Peyer's patch (tissue), 4 donors: ENCODE data around the gene CACNB2. TPM values are rescaled to one million over a fixed set of nuclear protein-coding genes. Genes with fewer than 3 reads are reported as not detected.

Experiments
- DNase-seq, 3 donors: peaks; one replicate each; pipeline ENCODE4 v3.0.0-alpha.2; 2017 to 2019
- H3K27ac ChIP-seq, 4 donors: fragments of 200-600 bp; sonication (generic); one replicate each; pipeline ENCODE4 v1.5.1; 2016 to 2019
- H3K27me3 ChIP-seq, 2 donors: fragments of 200-600 bp; sonication (generic); one replicate each; pipeline ENCODE4 v1.5.1; 2019
- H3K36me3 ChIP-seq, 3 donors: fragments of 200-600 bp; sonication (generic); one replicate each; pipeline ENCODE4 v1.5.1; 2016 to 2019
- H3K4me1 ChIP-seq, 4 donors: fragments of 200-600 bp; sonication (generic); one replicate each; pipeline ENCODE4 v1.5.1; 2016 to 2019
- H3K4me3 ChIP-seq, 4 donors: fragments of 200-600 bp; sonication (generic); 1 replicate in 3 of 4; 2 replicates in 1 of 4; pipeline ENCODE4 v1.5.1; 2016 to 2019; ENCODE audit warnings: mild to moderate bottlenecking in 1 of 4
- H3K9me3 ChIP-seq, 4 donors: fragments of 200-600 bp; sonication (generic); one replicate each; pipeline ENCODE4 v1.5.1; 2016 to 2019; ENCODE audit warnings: mild to moderate bottlenecking in 1 of 4
- POLR2A ChIP-seq, 2 donors: fragments of 450-650 bp; IDR thresholded peaks; one replicate each; pipeline ENCODE4 v1.5.1; 2017; ENCODE audit warnings: antibody characterized with exemption in 2 of 2, mild to moderate bottlenecking in 2 of 2, moderate library complexity in 2 of 2
- total RNA-seq, 4 donors: library from RNA; depleted of rRNA; stranded (reverse); fragments of >200 nt; gene quantifications; one replicate each; pipeline ENCODE4 v1.1.0, GENCODE V29; 2016
- TF ChIP-seq, protein P1 (sequence below), 6 experiments: fragments of 450-650 bp in 4 of 6; fragments of 200-600 bp in 2 of 6; sonication (generic) in 1 of 6; IDR thresholded peaks; one replicate each; pipeline ENCODE4 v1.5.1; 2017 to 2019; ENCODE audit warnings: antibody characterized with exemption in 6 of 6, mild to moderate bottlenecking in 3 of 6, moderate library complexity in 1 of 6

The CACNB2 gene
- total RNA-seq, 4 donors from 2014 or later: 35.4 to 80.8 (median 48.2) TPM

DNA sequence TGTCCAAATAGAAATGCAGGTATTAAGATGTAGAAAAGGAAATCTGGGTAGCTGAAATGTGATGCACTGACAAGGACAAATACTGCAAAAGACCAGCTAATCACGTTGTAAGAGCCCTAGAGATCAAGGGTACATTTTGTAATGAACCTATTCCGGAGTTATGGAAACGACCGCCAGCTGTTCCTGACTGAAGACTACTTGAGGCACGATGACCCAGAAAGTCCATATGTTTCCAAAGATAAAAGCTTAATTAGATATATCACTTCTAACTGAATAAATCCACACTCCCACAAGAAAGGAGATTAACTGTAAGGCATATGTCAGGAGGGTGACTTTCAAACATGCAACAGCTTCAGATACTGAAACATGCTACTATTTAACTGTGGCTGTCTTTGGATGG lies 257.7 kb downstream of the CACNB2 start:
- Histone ChIP-seq H3K27ac (no peak overlapping the region), H3K9me3 (no peaks in the 10 kb centered on the region), H3K4me3 (no peak overlapping the region), H3K27me3 (no peaks in the 10 kb centered on the region), H3K4me1 (no peaks in the 10 kb centered on the region), H3K36me3 (no peaks in the 10 kb centered on the region)
- TF ChIP-seq, protein P1, sequence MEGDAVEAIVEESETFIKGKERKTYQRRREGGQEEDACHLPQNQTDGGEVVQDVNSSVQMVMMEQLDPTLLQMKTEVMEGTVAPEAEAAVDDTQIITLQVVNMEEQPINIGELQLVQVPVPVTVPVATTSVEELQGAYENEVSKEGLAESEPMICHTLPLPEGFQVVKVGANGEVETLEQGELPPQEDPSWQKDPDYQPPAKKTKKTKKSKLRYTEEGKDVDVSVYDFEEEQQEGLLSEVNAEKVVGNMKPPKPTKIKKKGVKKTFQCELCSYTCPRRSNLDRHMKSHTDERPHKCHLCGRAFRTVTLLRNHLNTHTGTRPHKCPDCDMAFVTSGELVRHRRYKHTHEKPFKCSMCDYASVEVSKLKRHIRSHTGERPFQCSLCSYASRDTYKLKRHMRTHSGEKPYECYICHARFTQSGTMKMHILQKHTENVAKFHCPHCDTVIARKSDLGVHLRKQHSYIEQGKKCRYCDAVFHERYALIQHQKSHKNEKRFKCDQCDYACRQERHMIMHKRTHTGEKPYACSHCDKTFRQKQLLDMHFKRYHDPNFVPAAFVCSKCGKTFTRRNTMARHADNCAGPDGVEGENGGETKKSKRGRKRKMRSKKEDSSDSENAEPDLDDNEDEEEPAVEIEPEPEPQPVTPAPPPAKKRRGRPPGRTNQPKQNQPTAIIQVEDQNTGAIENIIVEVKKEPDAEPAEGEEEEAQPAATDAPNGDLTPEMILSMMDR (IDR thresholded peaks at IDR 0.05): no peak
- no peak for TF ChIP-seq POLR2A (IDR thresholded peaks at IDR 0.05)
- DNase-seq: no peak

DNA sequence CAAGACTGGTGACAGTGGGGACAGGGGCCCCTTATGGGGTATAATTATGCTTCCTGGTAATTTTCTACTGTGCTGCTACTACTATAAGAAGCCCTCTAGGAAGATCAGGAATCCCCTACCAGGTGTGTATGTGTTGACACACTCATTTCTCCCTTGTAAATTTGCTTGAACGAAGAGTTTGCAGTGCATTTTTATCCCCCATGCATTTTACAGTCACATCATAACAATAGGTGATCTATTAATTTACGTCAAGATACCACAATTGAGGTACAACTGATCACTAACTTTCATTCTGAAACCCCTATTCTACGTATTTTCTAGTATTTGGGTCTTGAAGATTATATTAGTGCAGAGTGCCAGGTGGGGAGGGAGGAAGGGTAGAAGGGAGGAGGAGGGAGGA lies 258.9 kb downstream of the CACNB2 start:
- Histone ChIP-seq H3K4me3 (no peak overlapping the region), H3K4me1 (no peaks in the 10 kb centered on the region), H3K36me3 (no peaks in the 10 kb centered on the region), H3K27me3 (no peaks in the 10 kb centered on the region), H3K27ac (peak overlapping the region in 1 of 4 donors; percentile 7), H3K9me3 (no peaks in the 10 kb centered on the region)
- TF ChIP-seq POLR2A (IDR thresholded peaks at IDR 0.05): no peak
- TF ChIP-seq, protein P1 (IDR thresholded peaks at IDR 0.05): no peak
- no peak for DNase-seq

DNA sequence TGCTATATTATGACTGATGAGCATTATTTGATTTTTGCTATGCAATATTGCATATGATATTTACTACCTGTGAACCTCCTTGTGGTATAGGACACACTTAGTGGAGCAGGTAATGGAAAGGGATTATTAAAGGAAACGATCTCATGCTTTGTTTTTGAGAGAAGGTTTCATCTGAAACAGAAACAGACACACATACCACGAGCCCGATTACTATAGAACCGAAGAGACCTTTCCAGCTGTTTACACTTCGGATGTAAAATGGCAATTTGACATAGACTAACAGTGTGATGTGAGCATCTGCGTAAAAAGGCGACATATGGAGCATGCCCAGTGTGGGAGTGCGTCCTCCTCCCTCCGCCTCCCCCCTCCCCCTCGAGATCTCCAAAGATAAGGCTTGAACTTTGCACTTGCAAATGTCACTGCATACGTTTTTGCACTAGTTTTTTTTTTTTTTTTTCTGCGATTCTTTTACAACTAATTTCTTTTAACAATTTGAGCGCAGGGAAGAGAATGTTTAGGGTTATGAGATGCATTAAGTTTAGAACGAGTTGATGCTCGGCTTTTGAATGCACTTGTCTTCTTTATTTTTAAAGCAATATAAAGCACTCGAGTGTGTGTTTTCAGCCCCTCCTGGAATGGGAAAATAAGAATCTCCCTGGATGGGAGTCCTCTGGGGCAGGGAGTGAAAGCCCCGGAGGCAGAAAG lies 260.1 kb downstream of the CACNB2 start:
- peak in 2 of 3 donors; percentile 79 to 88 for DNase-seq
- no peaks in the 10 kb centered on the region for H3K36me3 ChIP-seq
- peak overlapping the region in 3 of 4 donors; percentile 33 to 54 (median 50) for H3K4me3 ChIP-seq
- H3K27ac ChIP-seq: peak overlapping the region in 3 of 4 donors; percentile 34 to 76 (median 64)
- TF ChIP-seq, protein P1 (IDR thresholded peaks at IDR 0.05): no peak
- TF ChIP-seq POLR2A (IDR thresholded peaks at IDR 0.05): peak in 1 of 2 donors; percentile 51
- H3K4me1 ChIP-seq: no peaks in the 10 kb centered on the region
- H3K27me3 ChIP-seq: no peaks in the 10 kb centered on the region
- no peaks in the 10 kb centered on the region for H3K9me3 ChIP-seq

DNA sequence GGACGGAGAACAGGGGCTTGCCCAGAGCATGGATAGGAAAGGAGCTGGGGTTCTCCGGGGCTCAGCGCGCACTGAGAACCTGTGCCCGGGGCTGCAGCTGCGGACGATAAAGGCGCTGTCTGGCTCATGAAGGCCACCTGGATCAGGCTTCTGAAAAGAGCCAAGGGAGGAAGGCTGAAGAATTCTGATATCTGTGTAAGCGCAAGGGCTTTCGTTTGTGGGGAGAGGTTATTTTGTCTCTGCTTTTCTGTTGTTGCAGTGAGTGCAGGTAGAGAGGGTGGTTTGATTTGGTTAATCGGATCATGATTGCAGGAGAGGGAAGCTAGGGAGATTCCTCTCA lies 260.7 kb downstream of the CACNB2 start:
- Histone ChIP-seq H3K4me3 (peak overlapping the region in 3 of 4 donors; percentile 33 to 54 (median 50)), H3K36me3 (no peaks in the 10 kb centered on the region), H3K27me3 (no peaks in the 10 kb centered on the region), H3K4me1 (no peaks in the 10 kb centered on the region), H3K27ac (peak overlapping the region in 3 of 4 donors; percentile 34 to 75 (median 64)), H3K9me3 (no peaks in the 10 kb centered on the region)
- TF ChIP-seq POLR2A (IDR thresholded peaks at IDR 0.05): no peak
- DNase-seq: peak in 2 of 3 donors; percentile 54 to 67

DNA sequence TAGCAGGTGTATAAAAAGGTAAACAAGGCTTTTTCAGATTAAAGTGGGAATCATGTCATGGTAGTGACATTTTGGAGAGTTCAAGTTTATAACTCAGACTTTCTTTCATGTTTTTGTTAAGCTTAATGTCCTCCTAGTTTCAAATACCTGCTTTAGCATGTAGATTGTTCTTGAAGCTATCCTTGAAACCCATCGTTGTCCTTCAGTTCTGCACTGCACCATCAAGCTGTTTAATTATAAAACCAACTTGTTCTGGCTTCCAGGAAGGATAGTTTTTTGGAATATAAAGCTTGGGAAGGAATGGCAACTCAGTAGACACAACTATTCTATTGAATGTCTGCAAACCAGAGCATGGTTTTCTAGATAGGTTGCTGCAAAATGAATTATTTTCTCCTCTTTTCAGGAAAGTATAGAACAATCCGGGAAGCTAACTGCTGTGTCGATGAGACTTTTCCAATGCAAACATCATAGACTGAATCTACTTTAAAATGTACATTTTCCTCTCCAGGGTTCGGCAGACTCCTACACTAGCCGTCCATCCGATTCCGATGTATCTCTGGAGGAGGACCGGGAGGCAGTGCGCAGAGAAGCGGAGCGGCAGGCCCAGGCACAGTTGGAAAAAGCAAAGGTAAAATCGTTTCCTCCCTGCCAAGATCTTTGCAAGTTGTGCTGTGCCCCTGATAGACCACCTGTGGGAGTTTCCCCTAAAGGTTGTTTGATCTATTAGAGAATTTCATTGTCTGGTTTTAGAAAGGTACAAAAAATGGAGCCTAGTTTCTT lies 261.4 kb downstream of the CACNB2 start:
- Histone ChIP-seq H3K9me3 (no peaks in the 10 kb centered on the region), H3K4me1 (no peaks in the 10 kb centered on the region), H3K27me3 (no peaks in the 10 kb centered on the region), H3K36me3 (no peaks in the 10 kb centered on the region), H3K4me3 (peak overlapping the region in 3 of 4 donors; percentile 33 to 54 (median 50)), H3K27ac (peak overlapping the region in 3 of 4 donors; percentile 34 to 75 (median 64))
- TF ChIP-seq POLR2A (IDR thresholded peaks at IDR 0.05): no peak
- TF ChIP-seq, protein P1 (IDR thresholded peaks at IDR 0.05): no peak
- no peak for DNase-seq

DNA sequence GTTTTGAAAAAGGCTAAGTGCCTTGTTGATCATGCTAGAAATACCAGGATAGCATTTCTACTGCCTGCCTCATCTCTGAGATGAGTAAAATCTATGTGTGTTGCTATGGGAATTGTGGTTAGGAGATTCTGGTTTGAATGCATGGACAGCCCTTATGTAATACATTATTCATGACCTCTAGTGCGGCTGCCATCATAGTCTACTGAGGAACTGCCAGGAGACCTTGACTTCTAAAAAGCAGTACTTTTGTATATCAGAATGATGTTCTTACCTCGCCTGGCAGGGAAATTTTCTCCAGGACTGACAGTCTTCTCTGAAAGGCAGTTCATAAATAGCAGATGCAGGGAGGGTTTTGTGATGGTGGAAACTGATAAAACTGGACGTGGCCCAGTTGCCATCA lies 262.6 kb downstream of the CACNB2 start:
- DNase-seq: no peak
- no peaks in the 10 kb centered on the region for H3K9me3 ChIP-seq
- no peak overlapping the region for H3K27ac ChIP-seq
- no peaks in the 10 kb centered on the region for H3K27me3 ChIP-seq
- no peaks in the 10 kb centered on the region for H3K4me1 ChIP-seq
- peak overlapping the region in 1 of 4 donors; percentile 50 for H3K4me3 ChIP-seq
- no peak for TF ChIP-seq POLR2A (IDR thresholded peaks at IDR 0.05)
- TF ChIP-seq, protein P1 (IDR thresholded peaks at IDR 0.05): no peak
- H3K36me3 ChIP-seq: no peaks in the 10 kb centered on the region
